ENCODE data around the gene RTN4R. TPM values are rescaled to one million over a fixed set of nuclear protein-coding genes. Genes with fewer than 3 reads are reported as not detected.
"Not testable (repeated sequence)": the region's sequence is repeated elsewhere in the genome, so short reads cannot be mapped to it uniquely, and the experiment has no call there.

The RTN4R gene
- total RNA-seq, 2 donors from 2014 or later, result 12.8 to 17.7 TPM

GRCh38 chr22:20308806-20309650 lies 40.9 kb upstream of the RTN4R start:
- H3K27me3 Mint-ChIP-seq (ENCODE audit: insufficient read depth); H3K27ac Mint-ChIP-seq; H3K4me1 ChIP-seq (ENCODE audit: control insufficient read depth, insufficient read depth, low read length); DNase-seq; H3K36me3 Mint-ChIP-seq (ENCODE audit: low read depth); H3K36me3 ChIP-seq (ENCODE audit: control insufficient read depth, insufficient read depth, low read length); H3K27ac ChIP-seq (ENCODE audit: low read depth, low read length); H3K27me3 ChIP-seq (ENCODE audit: control insufficient read depth, insufficient read depth, low read length, poor library complexity, severe bottlenecking); H3K4me1 Mint-ChIP-seq; H3K9me3 ChIP-seq (ENCODE audit: control insufficient read depth, low read length); H3K4me3 ChIP-seq (ENCODE audit: low read length); H3K9ac ChIP-seq (ENCODE audit: extremely low read depth, low read length, poor library complexity, severe bottlenecking); H3K4me3 Mint-ChIP-seq; H3K9me3 Mint-ChIP-seq: not testable (repeated sequence)
- 84 to 95% methylated on average over 7 to 19 of the region's 22 CpGs for WGBS, 2 experiments (ENCODE audit: insufficient coverage in 1 of 2, insufficient read length in 1 of 2)

- H3K4me3 ChIP-seq (ENCODE audit: low read length); DNase-seq; H3K9me3 Mint-ChIP-seq; H3K36me3 ChIP-seq (ENCODE audit: control insufficient read depth, insufficient read depth, low read length); H3K9me3 ChIP-seq (ENCODE audit: control insufficient read depth, low read length); H3K4me3 Mint-ChIP-seq; H3K27ac Mint-ChIP-seq; H3K27me3 Mint-ChIP-seq (ENCODE audit: insufficient read depth); H3K36me3 Mint-ChIP-seq (ENCODE audit: low read depth); H3K27ac ChIP-seq (ENCODE audit: low read depth, low read length); H3K4me1 ChIP-seq (ENCODE audit: control insufficient read depth, insufficient read depth, low read length); H3K27me3 ChIP-seq (ENCODE audit: control insufficient read depth, insufficient read depth, low read length, poor library complexity, severe bottlenecking); H3K4me1 Mint-ChIP-seq; H3K9ac ChIP-seq (ENCODE audit: extremely low read depth, low read length, poor library complexity, severe bottlenecking): not testable (repeated sequence)
- 86 to 100% methylated on average over 4 to 10 of the region's 14 CpGs for WGBS, 2 experiments (ENCODE audit: insufficient coverage in 1 of 2, insufficient read length in 1 of 2)
Measured at GRCh38 chr22:20307448-20308447, 39.6 kb upstream of the RTN4R start.

DNA sequence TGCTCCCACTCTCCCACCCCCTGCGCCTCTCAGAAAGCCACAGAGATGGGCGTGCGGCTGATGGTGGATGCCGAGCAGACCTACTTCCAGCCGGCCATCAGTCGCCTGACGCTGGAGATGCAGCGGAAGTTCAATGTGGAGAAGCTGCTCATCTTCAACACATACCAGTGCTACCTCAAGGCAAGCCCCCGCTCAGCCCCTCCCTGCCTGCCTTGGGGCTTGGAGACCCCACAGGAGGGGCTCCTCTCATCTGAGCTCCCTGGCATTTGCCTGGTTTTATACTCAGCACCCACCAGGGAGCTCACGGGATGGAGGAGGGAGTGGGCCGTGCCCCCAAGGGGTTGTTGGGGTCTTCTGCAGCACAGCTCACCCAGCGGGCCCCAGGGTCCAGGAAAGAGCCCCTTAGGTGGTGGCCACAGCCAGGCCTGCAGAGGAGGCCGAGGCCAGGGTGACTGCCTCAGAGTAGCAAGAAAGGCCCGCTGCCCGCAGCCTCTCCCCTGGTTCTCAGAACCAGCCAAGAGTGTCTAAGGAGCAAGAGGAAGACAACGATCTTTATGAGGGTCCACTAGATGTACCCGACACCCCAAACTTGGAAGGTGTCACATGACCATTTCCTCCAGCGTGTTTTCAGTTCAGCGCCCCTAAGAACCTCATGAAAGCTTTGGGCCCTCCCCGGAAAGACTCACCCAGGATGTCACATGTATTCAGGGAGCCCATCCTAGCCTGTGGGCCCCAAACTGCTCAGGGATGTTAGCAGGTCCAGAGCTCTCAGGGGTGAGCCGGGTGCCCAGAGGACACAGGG lies 38.7 kb upstream of the RTN4R start:
- H3K4me1 Mint-ChIP-seq; H3K36me3 ChIP-seq (ENCODE audit: control insufficient read depth, insufficient read depth, low read length); H3K4me1 ChIP-seq (ENCODE audit: control insufficient read depth, insufficient read depth, low read length); H3K4me3 Mint-ChIP-seq; H3K9ac ChIP-seq (ENCODE audit: extremely low read depth, low read length, poor library complexity, severe bottlenecking); H3K27ac Mint-ChIP-seq; H3K4me3 ChIP-seq (ENCODE audit: low read length); H3K9me3 ChIP-seq (ENCODE audit: control insufficient read depth, low read length); H3K27ac ChIP-seq (ENCODE audit: low read depth, low read length); H3K27me3 ChIP-seq (ENCODE audit: control insufficient read depth, insufficient read depth, low read length, poor library complexity, severe bottlenecking); H3K36me3 Mint-ChIP-seq (ENCODE audit: low read depth); H3K9me3 Mint-ChIP-seq; DNase-seq; H3K27me3 Mint-ChIP-seq (ENCODE audit: insufficient read depth): not testable (repeated sequence)
- WGBS, 2 experiments (ENCODE audit: insufficient coverage in 1 of 2, insufficient read length in 1 of 2), result 84 to 92% methylated on average over 7 to 19 of the region's 21 CpGs

- Histone ChIP-seq H3K27ac (ENCODE audit: low read depth, low read length) (no peak overlapping the region), H3K27me3 (ENCODE audit: control insufficient read depth, insufficient read depth, low read length, poor library complexity, severe bottlenecking) (peaks cover 10% of the 10 kb centered on the region), H3K4me1 (ENCODE audit: control insufficient read depth, insufficient read depth, low read length) (no peaks in the 10 kb centered on the region), H3K9me3 (ENCODE audit: control insufficient read depth, low read length) (no peaks in the 10 kb centered on the region), H3K9ac (ENCODE audit: extremely low read depth, low read length, poor library complexity, severe bottlenecking) (no peak overlapping the region), H3K36me3 (ENCODE audit: control insufficient read depth, insufficient read depth, low read length) (no peaks in the 10 kb centered on the region), H3K4me3 (ENCODE audit: low read length) (no peak overlapping the region)
- Mint-ChIP-seq H3K36me3 (ENCODE audit: low read depth) (no peaks in the 10 kb centered on the region), H3K27ac (no peak overlapping the region), H3K4me3 (no peak overlapping the region), H3K4me1 (no peaks in the 10 kb centered on the region), H3K9me3 (no peaks in the 10 kb centered on the region), H3K27me3 (ENCODE audit: insufficient read depth) (peaks cover 16% of the 10 kb centered on the region)
- DNase-seq, result no peak
- WGBS, 2 experiments (ENCODE audit: insufficient coverage in 1 of 2, insufficient read length in 1 of 2), result 91 to 93% methylated on average over 8 to 21 of the region's 21 CpGs
- TF ChIP-seq, protein P1, sequence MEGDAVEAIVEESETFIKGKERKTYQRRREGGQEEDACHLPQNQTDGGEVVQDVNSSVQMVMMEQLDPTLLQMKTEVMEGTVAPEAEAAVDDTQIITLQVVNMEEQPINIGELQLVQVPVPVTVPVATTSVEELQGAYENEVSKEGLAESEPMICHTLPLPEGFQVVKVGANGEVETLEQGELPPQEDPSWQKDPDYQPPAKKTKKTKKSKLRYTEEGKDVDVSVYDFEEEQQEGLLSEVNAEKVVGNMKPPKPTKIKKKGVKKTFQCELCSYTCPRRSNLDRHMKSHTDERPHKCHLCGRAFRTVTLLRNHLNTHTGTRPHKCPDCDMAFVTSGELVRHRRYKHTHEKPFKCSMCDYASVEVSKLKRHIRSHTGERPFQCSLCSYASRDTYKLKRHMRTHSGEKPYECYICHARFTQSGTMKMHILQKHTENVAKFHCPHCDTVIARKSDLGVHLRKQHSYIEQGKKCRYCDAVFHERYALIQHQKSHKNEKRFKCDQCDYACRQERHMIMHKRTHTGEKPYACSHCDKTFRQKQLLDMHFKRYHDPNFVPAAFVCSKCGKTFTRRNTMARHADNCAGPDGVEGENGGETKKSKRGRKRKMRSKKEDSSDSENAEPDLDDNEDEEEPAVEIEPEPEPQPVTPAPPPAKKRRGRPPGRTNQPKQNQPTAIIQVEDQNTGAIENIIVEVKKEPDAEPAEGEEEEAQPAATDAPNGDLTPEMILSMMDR (conservative IDR thresholded peaks at IDR 0.05), result no peak
Measured at GRCh38 chr22:20305894-20306645, 38.0 kb upstream of the RTN4R start.

DNA sequence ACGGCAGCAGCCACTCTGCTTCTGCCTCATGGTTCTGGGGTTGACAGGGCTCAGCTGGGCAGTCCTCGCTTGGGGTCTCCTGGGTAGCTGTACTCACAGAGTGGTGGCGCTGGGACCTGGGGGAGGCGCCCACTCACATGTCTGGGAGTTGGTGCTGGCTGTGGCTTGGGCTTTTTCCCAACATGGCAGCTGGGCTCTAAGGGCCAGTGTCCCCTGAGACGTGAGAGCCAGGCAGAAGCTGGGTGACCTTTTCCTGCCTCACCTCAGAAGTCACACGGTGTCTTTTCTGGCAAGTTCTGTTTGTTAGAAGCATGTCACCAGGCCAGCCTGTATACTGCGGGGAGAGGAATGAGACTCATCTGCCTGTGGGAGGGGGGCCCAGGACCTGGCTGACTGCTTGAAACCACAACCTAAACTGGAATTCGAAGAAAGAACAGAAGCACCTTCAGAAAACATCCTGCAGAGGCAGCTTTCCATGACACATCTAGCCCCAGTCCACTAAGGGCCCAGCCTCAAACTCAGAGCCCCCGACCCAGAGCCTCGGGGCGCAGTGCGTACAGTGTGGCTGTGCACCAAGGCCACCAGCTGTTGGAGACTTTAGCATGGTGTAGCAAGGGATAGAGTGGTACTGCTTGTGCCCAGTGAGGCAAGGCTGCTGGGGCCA lies 37.2 kb upstream of the RTN4R start:
- H3K9me3 Mint-ChIP-seq; H3K4me1 Mint-ChIP-seq; DNase-seq; H3K9ac ChIP-seq (ENCODE audit: extremely low read depth, low read length, poor library complexity, severe bottlenecking); H3K27ac ChIP-seq (ENCODE audit: low read depth, low read length); H3K9me3 ChIP-seq (ENCODE audit: control insufficient read depth, low read length); H3K4me3 ChIP-seq (ENCODE audit: low read length); H3K36me3 ChIP-seq (ENCODE audit: control insufficient read depth, insufficient read depth, low read length); H3K36me3 Mint-ChIP-seq (ENCODE audit: low read depth); H3K27ac Mint-ChIP-seq; H3K4me3 Mint-ChIP-seq; H3K4me1 ChIP-seq (ENCODE audit: control insufficient read depth, insufficient read depth, low read length): not testable (repeated sequence)
- peaks cover 17% of the 10 kb centered on the region for H3K27me3 ChIP-seq (ENCODE audit: control insufficient read depth, insufficient read depth, low read length, poor library complexity, severe bottlenecking)
- H3K27me3 Mint-ChIP-seq (ENCODE audit: insufficient read depth), result peaks cover 24% of the 10 kb centered on the region
- WGBS, 2 experiments (ENCODE audit: insufficient coverage in 1 of 2, insufficient read length in 1 of 2), result 94 to 96% methylated on average over 4 to 10 of the region's 12 CpGs
